Progenitor cell of endocrine pancreas (in vitro differentiated cells): ENCODE measurements around the gene RIBC1. TPM values are rescaled to one million over a fixed set of nuclear protein-coding genes. Genes with fewer than 3 reads are reported as not detected.

ENCODE experiments used
- DNase-seq: peaks from one replicate; pipeline ENCODE4 v3.0.0; 2021; ENCODE audit warnings: low spot score; ENCODE audit not compliant: unreplicated experiment
- H3K27ac Mint-ChIP-seq: 2 replicates; pipeline ENCODE4 v1.8.0; 2021; ENCODE audit warnings: mild to moderate bottlenecking, moderate library complexity, mixed read lengths
- H3K27me3 Mint-ChIP-seq: 2 replicates; pipeline ENCODE4 v1.8.0; 2021; ENCODE audit warnings: mixed read lengths
- H3K36me3 Mint-ChIP-seq: 2 replicates; pipeline ENCODE4 v1.8.0; 2022; ENCODE audit warnings: mixed read lengths; ENCODE audit not compliant: insufficient read depth
- H3K4me1 Mint-ChIP-seq: 2 replicates; pipeline ENCODE4 v1.8.0; 2021; ENCODE audit warnings: low read depth, mixed read lengths
- H3K4me3 Mint-ChIP-seq: 2 replicates; pipeline ENCODE4 v1.8.0; 2021; ENCODE audit warnings: low read depth, mild to moderate bottlenecking, moderate library complexity, mixed read lengths
- H3K9me3 Mint-ChIP-seq: 2 replicates; pipeline ENCODE4 v1.8.0; 2021; ENCODE audit warnings: low read depth, mixed read lengths
- total RNA-seq: library from RNA; stranded (reverse); gene quantifications from 2 replicates; pipeline ENCODE4 v1.2.1, GENCODE V29; 2021
- TF ChIP-seq, protein P1 (sequence below): fragments of 200-600 bp; sonication (generic); IDR thresholded peaks from one replicate; pipeline ENCODE4 v1.5.0; 2021; ENCODE audit warnings: antibody characterized with exemption, mild to moderate bottlenecking; ENCODE audit not compliant: unreplicated experiment

RIBC1 gene
- total RNA-seq, 1 donor from 2014 or later = 3.4 TPM

GRCh38 chrX:53440101-53440500 is 17.4 kb downstream of the RIBC1 start:
- no peaks in the 10 kb centered on the region for H3K36me3 Mint-ChIP-seq
- TF ChIP-seq, protein P1, sequence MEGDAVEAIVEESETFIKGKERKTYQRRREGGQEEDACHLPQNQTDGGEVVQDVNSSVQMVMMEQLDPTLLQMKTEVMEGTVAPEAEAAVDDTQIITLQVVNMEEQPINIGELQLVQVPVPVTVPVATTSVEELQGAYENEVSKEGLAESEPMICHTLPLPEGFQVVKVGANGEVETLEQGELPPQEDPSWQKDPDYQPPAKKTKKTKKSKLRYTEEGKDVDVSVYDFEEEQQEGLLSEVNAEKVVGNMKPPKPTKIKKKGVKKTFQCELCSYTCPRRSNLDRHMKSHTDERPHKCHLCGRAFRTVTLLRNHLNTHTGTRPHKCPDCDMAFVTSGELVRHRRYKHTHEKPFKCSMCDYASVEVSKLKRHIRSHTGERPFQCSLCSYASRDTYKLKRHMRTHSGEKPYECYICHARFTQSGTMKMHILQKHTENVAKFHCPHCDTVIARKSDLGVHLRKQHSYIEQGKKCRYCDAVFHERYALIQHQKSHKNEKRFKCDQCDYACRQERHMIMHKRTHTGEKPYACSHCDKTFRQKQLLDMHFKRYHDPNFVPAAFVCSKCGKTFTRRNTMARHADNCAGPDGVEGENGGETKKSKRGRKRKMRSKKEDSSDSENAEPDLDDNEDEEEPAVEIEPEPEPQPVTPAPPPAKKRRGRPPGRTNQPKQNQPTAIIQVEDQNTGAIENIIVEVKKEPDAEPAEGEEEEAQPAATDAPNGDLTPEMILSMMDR = no peak
- H3K9me3 Mint-ChIP-seq = peaks cover 12% of the 10 kb centered on the region
- DNase-seq = no peak
- peak overlapping the region; percentile 51 for H3K4me3 Mint-ChIP-seq
- peaks cover 2% of the 10 kb centered on the region for H3K4me1 Mint-ChIP-seq
- H3K27ac Mint-ChIP-seq = peak overlapping the region; percentile 76
- peaks cover 12% of the 10 kb centered on the region for H3K27me3 Mint-ChIP-seq

DNA sequence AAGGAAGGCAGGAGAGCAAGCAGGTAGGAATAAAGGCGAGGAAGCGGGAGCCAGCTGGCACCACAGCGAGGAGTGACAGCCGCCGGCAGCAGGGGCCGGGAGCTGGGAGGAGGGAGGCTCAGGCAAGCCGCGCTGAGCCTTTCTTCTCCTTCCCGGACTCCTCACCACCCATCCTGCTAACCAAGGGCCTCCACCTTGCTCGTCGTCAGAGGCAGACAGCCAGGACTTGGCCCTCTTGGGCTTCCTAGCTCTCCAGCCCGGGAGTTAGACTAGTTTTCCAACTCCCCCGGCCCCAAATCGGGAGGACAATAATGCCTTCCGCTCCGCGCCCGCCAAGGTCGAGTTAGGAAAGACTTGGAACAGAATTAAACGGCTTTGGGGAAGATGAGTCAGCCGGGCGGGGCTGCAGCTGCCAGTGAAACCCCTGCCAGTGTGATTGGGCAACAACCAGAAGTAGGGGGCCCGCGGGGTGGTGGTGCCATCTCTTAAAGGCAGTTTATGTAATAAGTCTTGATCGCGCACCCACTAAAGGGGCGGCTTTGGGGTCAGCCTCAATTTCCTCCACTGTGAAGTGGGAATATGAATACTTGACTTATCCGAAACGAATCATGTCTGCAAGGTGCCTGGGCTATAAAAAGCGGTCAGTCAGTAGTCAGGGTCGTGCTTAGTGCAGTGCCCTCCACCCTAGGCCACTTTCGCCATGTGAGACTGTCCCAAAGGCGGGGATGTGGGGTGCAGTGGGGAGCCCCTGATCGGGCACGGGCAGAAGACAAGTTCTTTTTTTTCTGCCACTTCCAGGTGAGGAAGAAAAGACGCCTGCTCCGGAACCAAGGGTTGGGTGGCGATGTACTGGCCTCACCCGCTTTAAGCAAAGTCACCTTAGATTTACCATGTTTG is 18.2 kb downstream of the RIBC1 start:
- TF ChIP-seq, protein P1 = no peak
- peaks cover 2% of the 10 kb centered on the region for H3K4me1 Mint-ChIP-seq
- peaks cover 7% of the 10 kb centered on the region for H3K9me3 Mint-ChIP-seq
- H3K36me3 Mint-ChIP-seq = no peaks in the 10 kb centered on the region
- H3K27ac Mint-ChIP-seq = peak overlapping the region; percentile 76
- DNase-seq = no peak
- H3K4me3 Mint-ChIP-seq = peak overlapping the region; percentile 77
- peaks cover 12% of the 10 kb centered on the region for H3K27me3 Mint-ChIP-seq

DNA sequence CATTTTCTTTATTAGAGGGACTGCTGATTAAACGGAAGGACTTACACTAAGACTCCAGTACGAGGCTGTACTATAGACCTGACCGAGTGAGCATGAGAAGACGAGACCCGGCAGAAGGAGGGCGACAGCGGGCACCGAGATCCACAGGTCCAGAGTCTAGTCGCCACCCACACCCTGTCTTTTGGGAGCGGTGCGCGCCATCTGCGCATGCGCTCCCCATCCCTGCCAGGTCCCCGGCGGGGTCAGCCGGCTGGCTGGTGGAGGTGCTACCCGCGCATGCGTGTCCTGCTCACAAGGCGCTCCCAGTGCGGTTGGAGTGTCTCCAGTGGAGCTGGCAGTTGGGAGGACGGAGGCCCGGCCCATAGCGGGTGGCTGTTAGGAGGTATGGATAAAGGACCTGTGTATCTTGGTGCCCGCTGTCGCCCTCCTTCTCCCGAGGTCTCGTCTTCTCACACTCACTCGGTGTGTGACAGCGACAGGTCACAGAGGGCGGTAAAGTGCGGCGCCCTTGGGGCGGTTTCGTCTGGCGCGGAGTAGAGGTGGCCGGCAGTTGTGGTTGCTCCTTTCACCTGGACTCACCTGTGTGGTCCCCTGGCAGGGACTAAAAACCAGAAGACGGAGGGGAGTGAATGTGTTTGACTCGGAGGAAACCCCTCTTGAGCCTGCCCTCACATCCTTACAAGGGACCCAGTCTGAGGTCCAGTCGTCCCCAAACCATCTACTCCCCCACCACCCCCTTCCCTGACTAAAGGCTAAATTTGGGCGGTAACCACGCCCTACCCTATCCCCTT is 19.1 kb downstream of the RIBC1 start:
- Mint-ChIP-seq H3K4me1 (peaks cover 2% of the 10 kb centered on the region), H3K36me3 (no peaks in the 10 kb centered on the region), H3K9me3 (peaks cover 7% of the 10 kb centered on the region), H3K27me3 (peaks cover 12% of the 10 kb centered on the region), H3K4me3 (peak overlapping the region; percentile 77), H3K27ac (no peak overlapping the region)
- peak; percentile 70 for DNase-seq
- TF ChIP-seq, protein P1 = no peak

DNA sequence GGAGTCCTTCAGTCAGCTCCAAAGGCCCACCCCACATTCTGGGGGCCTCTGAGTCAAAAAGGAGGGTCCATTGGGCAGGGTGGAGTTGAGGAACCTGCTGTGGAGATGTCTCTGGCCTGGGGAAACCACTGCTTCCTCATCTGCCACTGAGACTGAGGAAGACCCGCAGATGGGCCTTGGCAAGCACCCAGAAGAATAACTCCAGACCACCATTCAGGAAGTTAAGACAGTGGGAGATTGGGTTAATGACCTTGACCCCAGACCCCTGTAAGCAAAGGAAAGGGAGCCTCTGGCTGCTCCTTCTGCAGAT is 19.6 kb downstream of the RIBC1 start:
- peaks cover 7% of the 10 kb centered on the region for H3K9me3 Mint-ChIP-seq
- H3K36me3 Mint-ChIP-seq = no peaks in the 10 kb centered on the region
- peaks cover 12% of the 10 kb centered on the region for H3K27me3 Mint-ChIP-seq
- peaks cover 2% of the 10 kb centered on the region for H3K4me1 Mint-ChIP-seq
- no peak for DNase-seq
- no peak overlapping the region for H3K27ac Mint-ChIP-seq
- TF ChIP-seq, protein P1 = no peak
- peak overlapping the region; percentile 77 for H3K4me3 Mint-ChIP-seq

- no peak for DNase-seq
- peaks cover 2% of the 10 kb centered on the region for H3K36me3 Mint-ChIP-seq
- TF ChIP-seq, protein P1 = peak; percentile 56
- H3K27me3 Mint-ChIP-seq = no peaks in the 10 kb centered on the region
- no peak overlapping the region for H3K4me3 Mint-ChIP-seq
- H3K27ac Mint-ChIP-seq = no peak overlapping the region
- peaks cover 2% of the 10 kb centered on the region for H3K4me1 Mint-ChIP-seq
- H3K9me3 Mint-ChIP-seq = peaks cover 15% of the 10 kb centered on the region
Observed at GRCh38 chrX:53445977-53446376, 23.3 kb downstream of the RIBC1 start.
